GM18909 (cell line): ENCODE measurements around the gene SUN1.
"Not testable (repeated sequence)": the region's sequence is repeated elsewhere in the genome, so short reads cannot be mapped to it uniquely, and the experiment has no call there.

ENCODE experiments used
- ATAC-seq: cut with Tn5 transposase; IDR thresholded peaks from one replicate; pipeline ENCODE4 v1.9.1; 2021; ENCODE audit warnings: mild to moderate bottlenecking; ENCODE audit not compliant: unreplicated experiment, poor library complexity

The SUN1 gene

DNA sequence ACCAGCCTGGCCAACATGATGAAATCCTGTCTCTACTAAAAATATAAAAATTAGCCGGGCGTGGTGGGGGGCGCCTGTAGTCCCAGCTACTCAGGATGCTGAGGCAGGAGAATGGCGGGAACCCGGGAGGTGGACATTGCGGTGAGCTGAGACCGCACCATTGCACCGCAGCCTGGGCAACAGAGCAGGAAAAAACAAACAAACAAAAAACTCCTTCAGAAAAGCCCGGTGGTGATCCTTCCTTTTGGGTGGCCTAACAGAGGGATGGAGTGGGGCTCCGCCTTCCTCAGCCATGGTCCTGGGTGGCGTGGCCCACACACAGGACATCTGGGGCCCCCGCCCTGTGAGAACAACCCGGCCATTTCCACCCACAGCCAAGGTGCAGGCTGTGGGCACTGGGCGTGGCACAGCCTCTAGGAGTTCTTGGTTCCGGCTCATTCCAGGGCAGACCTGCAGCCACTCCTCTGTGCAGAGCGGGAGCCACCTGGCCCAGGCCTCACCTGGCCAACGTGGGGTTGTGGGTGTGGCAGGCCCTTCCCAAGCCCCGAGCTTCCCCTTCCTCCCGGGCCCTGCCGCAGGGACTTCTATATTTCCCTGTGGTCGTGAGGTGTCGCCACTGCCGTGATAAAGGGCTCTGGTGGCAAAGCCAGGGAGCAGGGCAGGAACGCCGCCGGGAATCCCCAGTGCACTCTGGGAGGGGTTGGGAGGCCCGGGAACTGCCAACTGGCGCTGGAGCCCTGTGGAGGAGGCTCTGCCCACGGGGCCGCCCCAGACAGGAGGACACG lies 81.7 kb downstream of the SUN1 start:
- no peak for ATAC-seq

DNA sequence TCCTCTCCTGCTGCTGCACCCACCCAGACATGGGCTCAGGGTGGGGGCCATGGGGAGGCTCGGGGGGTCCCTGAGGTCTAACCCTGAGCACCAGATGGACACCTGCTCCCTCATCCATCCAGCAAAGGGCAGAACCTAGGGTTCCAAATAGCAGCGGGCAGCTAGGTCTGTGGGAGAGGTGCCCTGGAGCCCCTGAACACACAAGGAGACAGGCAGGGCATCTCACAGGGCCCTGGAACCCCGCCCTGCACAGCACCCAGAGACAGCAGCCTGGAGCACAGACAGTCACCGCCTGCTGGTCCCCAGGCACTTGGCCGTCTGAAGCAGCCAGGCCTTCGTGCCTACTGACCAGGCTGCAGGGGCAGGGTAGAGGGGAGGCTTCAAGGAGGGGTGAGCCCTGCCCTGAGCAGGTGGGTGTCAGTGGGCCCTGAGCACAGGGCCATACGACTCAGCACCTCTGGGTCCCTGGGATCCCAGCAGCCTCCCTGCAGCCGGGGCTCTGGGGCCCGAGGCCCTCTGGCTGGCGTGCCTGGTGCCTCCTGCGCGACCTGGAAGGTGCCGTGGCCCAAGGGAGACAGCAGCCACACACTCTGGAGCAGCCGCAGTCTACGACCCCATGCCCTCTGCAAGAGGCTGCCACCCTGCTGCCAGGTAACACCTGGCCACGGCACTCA lies 82.4 kb downstream of the SUN1 start:
- ATAC-seq, result no peak

- no peak for ATAC-seq
Measured at GRCh38 chr7:915291-916218, 83.3 kb downstream of the SUN1 start.

DNA sequence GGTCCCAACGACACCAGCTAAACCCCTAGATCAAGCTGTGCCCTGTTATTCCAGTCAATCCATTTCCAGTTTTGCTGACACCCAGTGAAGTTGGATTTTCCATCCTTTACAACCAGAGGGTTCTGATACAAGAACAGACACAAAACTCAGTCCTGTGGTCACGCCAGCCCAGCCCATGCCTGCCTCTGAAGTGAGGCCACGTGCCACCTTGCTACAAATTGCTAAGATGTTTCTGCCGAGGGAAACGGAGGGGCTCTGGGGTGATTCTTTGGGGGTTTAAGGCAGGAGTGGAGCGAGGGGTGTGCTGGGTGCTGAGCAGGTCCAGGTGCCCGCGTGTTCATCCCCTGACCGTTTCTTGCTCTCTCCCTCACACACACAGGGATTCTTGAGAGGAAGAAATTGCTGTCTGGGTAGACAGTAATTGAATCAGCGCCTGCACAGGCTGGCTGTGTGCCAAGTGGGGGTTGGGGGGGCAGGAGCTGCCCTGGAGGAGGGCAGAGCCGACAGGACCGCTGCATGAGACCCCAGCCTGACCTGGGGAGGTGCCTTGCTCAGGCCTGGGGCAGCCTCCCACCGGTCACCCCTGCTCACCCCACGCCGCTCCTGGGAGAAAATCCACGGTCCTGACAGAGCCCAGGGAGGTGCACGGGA lies 84.1 kb downstream of the SUN1 start:
- ATAC-seq, result no peak

DNA sequence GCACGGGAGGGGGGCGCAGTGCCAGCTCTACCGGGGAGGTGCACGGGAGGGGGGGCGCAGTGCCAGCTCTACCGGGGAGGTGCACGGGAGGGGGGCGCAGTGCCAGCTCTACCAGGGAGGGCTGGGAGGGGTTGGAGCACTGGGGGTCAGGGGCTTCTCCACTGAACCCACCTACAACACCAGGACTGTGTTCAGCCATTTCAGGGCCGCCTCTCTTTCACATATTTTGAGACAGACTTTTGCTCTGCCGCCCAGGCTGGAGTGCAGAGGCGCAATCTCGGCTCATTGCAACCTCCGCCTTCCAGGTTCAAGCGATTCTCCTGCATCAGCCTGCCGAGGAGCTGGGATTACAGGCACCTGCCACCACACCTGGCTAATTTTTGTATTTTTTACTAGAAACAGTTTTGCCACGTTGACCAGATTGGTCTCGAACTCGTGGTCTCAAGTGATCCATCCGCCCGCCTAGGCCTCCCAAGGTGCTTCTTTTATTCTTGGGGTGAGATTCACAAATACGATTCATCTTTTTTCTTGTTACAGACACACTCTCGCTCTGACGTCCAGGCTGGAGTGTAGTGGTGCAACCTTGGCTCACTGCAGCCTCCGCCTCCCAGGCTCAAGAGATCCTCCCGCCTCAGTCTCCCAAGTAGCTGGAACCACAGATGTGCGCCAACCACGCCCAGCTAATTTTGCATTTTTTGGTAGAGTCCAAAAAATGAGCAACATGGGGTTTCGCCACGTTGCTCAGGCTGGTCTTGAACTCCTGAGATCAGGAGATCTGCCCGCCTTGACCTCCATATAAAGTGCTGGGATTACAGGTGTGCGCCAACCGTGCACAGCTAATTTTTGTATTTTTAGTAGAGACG lies 85.2 kb downstream of the SUN1 start:
- no peak for ATAC-seq

GRCh38 chr7:918118-918425 lies 85.8 kb downstream of the SUN1 start:
- ATAC-seq, result no peak

DNA sequence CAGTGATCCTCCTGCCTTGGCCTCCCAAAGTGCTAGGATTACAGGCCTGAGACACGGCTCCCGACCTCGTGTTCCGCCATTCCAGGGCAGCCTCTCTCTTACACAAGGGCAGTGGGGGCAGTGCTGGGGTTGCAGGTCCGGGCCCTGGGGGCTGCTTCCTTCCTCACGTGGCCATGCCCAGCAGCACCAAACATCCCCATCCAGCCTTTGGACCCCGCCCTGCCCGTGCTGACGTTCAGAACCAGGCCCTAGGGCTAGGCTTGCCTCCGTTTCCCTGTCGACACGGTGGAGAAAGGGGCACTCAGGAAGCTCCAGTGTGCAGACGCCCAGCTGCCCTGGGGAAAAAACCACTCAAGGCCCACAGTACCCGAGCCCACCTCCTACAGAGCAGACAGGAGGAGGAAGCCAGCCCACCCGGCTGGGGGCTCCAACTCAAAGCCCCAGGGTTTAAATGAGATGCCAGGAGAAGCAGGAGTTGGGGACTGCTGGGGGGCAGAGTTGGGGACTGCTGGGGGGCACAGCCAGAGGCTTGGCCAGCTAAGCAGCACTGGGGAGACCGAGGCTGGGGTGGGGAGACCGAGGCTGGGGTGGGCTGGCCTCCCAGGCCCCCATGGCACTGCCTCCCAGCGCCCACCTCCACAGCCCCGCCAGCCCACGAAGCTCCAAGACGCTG lies 86.3 kb downstream of the SUN1 start:
- no peak for ATAC-seq

GRCh38 chr7:919114-919442 lies 86.8 kb downstream of the SUN1 start:
- ATAC-seq, result no peak

DNA sequence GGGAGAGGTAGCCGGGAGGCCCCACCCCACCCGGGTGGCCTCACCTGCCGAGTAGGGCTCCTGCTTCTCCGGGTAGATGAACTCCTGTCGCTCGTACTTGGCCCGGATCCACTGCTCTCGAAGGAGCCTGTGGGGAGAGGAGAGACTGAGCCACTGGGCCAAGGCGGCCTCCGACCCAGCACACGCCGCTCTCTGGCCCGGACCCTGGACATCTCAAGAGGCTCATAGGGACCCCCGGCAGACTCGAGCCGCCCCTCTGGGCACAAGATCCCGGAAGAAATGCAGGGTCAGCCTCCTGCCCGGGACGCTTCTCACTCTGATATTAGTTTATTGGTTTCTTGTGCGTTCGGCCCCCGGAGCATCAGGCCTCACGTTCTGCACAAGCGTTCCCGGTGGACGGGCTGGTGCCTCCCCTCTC lies 87.7 kb downstream of the SUN1 start:
- ATAC-seq, result no peak

- no peak for ATAC-seq
Measured at GRCh38 chr7:920351-921070, 88.2 kb downstream of the SUN1 start.

DNA sequence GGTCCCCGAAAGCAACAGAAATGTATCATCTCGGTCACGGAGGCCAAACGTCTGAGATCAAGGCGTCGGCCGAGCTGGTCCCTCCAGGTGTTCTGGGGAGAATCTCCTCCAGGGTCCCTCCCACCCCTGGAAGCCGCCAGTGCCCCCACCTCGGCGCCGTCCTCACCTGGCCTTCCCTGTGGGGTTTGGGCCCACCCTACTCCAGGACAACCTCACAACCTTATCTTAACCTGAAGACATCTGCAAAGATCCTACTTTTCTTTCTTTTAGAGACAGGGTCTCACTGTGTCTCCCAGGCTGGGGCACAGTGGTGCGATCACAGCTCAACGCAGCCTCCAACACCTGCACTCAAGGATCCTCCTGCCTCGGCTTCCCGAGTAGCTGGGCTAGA lies 88.8 kb downstream of the SUN1 start:
- ATAC-seq, result no peak

DNA sequence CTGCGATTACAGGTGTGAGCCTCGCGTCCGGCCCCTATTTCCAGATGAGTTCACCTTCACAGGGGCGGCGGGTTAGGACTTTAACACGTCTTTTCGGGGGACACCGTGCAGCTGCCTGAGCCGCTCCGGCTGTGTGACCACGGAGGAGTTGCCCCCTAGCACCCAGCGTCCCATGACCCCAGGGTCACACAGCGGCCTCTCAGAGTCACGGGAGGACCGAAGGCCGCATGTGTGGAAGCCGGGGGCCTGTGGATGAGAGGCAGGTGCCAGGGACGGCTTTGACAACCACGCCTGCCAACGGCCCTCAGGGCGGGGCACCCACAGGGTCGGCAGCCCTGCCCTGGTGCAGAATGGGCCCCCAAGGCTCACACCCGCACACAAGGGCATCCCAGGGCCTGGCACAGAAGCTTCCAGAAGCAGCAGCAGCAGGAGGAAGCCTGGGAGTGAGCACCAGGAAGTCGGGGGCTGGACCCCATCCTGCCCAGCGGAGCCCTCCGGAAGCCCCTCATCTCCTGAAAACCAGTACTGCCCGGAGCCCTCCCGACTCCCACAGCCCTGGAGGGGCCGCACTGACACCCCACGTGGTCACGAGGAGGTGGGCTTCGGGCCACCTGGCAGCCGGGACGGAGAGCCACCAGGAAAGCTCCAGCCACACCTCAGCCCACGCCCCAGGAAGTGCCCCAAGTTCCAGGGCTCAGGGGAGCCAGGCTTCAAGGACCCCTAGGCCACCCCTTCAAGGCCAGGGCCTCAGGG lies 89.5 kb downstream of the SUN1 start:
- no peak for ATAC-seq

DNA sequence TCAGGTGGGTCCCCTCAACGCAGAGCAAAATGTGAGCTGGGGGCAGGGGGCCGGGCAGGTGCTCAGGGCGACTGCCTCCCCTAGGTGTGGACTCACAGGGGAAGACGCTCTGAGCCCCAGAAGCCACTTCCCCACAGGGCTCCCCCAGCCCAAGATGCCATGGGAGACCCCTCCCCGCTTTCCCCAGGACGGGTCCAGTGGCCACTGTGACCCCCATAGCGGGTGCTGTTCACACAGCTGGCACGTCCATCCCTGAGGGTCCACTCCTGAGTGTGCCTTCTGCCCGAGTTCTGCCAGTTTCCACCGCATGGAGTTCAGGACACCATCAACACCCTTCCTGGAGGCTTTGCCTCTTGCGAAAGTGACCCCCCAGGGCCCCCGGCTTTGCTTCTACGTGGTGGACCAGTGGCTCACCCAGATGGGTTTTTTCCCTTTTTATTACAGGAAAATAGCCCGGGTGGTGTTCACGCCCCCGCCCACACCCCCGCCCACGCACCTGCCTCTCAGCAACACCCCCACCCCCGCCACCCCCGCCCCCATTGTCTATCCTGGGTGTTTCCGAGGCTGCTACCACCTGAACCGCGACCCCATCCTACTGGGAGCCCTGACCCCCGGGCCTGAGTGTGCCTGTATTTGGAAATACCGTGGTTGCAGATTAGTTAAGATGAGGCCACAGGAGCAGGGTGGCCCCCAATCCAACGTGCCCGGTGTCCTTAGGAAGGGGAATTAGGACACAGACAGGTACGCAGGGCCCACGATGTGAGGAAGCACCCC lies 90.2 kb downstream of the SUN1 start:
- no peak for ATAC-seq

DNA sequence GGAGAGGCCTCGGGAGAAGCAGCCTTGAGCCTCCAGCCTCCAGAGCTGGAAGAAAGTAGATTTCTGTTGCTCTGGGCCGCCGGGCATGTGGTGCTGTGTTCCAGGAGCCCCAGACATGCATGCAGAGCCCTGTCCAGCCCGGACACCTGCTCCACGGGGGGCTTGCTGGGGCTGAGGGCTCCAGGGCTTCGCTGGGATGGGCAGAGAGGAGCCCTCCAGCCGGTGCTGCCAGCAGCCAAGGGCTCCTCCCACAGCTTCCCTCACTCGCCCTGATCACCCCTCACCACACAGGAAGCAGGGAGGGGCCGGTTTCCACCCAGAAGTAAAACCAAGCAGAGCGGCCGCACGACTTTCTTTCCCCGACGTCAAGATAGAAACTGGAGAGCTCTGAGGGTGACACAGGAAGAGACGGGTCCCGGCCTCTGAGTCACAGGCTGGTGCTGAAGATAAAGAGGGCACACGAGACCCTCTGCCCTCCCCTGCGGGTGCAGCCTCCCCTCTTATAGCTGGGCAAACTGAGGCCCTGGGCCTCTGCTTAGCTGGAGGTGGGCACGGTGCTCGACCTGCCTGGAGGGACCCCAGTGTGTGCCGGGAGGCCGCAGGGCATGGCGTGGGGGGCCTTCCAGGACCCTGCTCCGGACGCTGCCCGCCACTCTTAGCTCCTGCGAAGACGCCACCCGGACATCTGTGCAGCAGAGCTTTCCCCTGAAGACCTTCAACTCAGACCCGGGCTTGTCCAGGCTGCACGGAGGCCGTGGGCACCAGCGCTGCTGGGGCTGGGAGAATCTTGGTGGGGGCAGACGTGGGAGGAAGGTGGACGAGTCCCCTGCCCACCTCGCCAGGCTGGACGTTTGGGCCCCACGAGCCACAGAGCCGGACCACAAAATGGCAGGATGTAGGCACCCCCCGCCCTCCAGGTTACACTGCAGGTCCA lies 91.1 kb downstream of the SUN1 start:
- ATAC-seq, result peak; percentile 79

DNA sequence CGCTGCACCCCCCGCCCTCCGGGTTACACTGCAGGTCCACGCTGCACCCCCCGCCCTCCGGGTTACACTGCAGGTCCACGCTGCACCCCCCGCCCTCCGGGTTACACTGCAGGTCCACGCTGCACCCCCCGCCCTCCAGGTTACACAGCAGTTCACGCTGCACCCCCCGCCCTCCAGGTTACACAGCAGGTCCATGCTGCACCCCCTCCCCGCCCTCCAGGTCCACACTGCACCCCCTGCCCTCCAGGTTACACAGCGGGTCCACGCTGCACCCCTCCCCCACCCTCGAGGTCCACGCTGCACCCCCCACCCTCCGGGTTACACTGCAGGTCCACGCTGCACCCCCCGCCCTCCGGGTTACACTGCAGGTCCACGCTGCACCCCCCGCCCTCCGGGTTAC lies 91.8 kb downstream of the SUN1 start:
- not testable (repeated sequence) for ATAC-seq
